NCI-H2196 treated with DMSO at 0.1 percent for 48 hours (cell line): ENCODE data around the gene ABL1.
"Not testable (repeated sequence)": the region's sequence is repeated elsewhere in the genome, so short reads cannot be mapped to it uniquely, and the experiment has no call there.

Source experiments
- DNase-seq: peaks from one replicate; lab custom pipeline; 2025; ENCODE audit not compliant: unreplicated experiment; lab: John Stamatoyannopoulos, UW

Gene ABL1

GRCh38 chr9:130901498-130902203 is 66.6 kb downstream of the ABL1 start:
- no peak for DNase-seq

- no peak for DNase-seq
Measured at GRCh38 chr9:130902204-130903185, 67.4 kb downstream of the ABL1 start.

- DNase-seq = no peak
Measured at GRCh38 chr9:130903194-130904069, 68.4 kb downstream of the ABL1 start.

GRCh38 chr9:130904070-130905044 is 69.3 kb downstream of the ABL1 start:
- no peak for DNase-seq

GRCh38 chr9:130905125-130905901 is 70.3 kb downstream of the ABL1 start:
- no peak for DNase-seq

GRCh38 chr9:130905902-130906734 is 71.1 kb downstream of the ABL1 start:
- DNase-seq = no peak

GRCh38 chr9:130906735-130907416 is 71.8 kb downstream of the ABL1 start:
- no peak for DNase-seq

- DNase-seq = no peak
Measured at GRCh38 chr9:130908146-130908877, 73.3 kb downstream of the ABL1 start.

- no peak for DNase-seq
Measured at GRCh38 chr9:130908878-130909355, 73.9 kb downstream of the ABL1 start.

GRCh38 chr9:130910041-130910440 is 75.0 kb downstream of the ABL1 start:
- not testable (repeated sequence) for DNase-seq

- DNase-seq = not testable (repeated sequence)
Measured at GRCh38 chr9:130910670-130911069, 75.6 kb downstream of the ABL1 start.

GRCh38 chr9:130911254-130912049 is 76.4 kb downstream of the ABL1 start:
- DNase-seq = no peak

- DNase-seq = no peak
Measured at GRCh38 chr9:130912932-130913598, 78.0 kb downstream of the ABL1 start.

GRCh38 chr9:130913599-130914416 is 78.8 kb downstream of the ABL1 start:
- DNase-seq = no peak
